ENCODE data around the gene SLC7A14.

SLC7A14 gene

DNA sequence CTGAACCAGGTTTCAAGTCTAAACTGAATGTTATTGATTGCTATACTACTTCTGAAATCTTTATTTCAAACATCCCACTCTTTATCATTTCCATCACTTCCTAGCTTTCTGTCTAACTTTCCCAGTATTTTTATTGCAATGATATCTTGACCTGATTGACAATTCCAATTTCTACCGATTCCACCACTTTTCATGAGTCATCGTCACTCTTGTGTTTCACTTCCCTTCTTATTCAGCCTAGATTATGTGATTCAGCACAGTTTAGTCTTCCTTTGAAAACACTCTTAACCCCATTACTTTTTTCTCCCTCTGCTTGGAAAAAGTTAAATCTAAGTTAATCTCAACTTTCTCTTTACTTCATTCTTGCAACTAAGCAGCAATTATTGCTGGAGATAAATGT is 62.6 kb downstream of the SLC7A14 start:
- Histone ChIP-seq H3K9ac (ENCODE audit: low read length) (no peak overlapping the region), H3K4me3 (ENCODE audit: low read length) (no peak overlapping the region), H3K4me1 (ENCODE audit: control insufficient read depth, low read depth, low read length) (no peaks in the 10 kb centered on the region), H3K27ac (ENCODE audit: low read depth, low read length) (no peak overlapping the region), H4K5ac (ENCODE audit: low read length) (no peak overlapping the region), H2AK5ac (ENCODE audit: low read length) (no peak overlapping the region), H3K23ac (ENCODE audit: low read length) (no peak overlapping the region), H2BK15ac (replicated peaks; ENCODE audit: low read depth) (no peak overlapping the region), H3K36me3 (ENCODE audit: control insufficient read depth, insufficient read depth, low read length) (no peaks in the 10 kb centered on the region), H3K79me1 (ENCODE audit: low read length) (no peaks in the 10 kb centered on the region), H3K27me3 (ENCODE audit: insufficient read depth, low read length, poor library complexity) (no peaks in the 10 kb centered on the region), H3K18ac (ENCODE audit: low read length) (no peak overlapping the region), H2BK5ac (ENCODE audit: low read length) (no peak overlapping the region), H2BK120ac (ENCODE audit: low read depth, low read length) (no peak overlapping the region), H3K4me2 (ENCODE audit: low read length) (no peak overlapping the region), H3K56ac (ENCODE audit: low read length) (no peak overlapping the region), H3K4ac (ENCODE audit: low read depth, low read length) (no peak overlapping the region), H3K79me2 (ENCODE audit: control insufficient read depth, insufficient read depth, low read length) (no peaks in the 10 kb centered on the region), H4K8ac (ENCODE audit: low read depth, low read length) (no peak overlapping the region)
- no CpG with 5 or more reads among the region's 2 CpGs for WGBS (ENCODE audit: extremely low coverage, insufficient coverage, low lambda C conversion rate)
- no peak for DNase-seq

DNA sequence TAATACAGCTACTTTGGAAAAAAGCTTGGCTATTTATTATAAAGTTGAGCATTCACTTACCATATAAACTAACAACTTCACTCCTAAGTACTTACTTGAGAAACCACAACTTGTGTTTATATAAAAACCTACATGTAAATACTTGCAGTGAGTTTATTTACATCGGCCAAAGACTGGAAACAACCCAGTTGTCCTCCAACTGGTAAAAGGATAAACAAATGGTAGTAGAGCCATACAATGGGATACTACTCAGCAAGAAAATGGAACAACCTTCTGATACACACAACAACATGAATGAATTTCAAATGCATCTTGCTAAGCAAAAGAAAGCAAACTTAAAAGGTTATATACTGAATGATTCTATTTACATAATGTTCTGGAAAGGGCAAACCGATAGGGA is 63.7 kb downstream of the SLC7A14 start:
- no CpG with 5 or more reads among the region's 2 CpGs for WGBS (ENCODE audit: extremely low coverage, insufficient coverage, low lambda C conversion rate)

DNA sequence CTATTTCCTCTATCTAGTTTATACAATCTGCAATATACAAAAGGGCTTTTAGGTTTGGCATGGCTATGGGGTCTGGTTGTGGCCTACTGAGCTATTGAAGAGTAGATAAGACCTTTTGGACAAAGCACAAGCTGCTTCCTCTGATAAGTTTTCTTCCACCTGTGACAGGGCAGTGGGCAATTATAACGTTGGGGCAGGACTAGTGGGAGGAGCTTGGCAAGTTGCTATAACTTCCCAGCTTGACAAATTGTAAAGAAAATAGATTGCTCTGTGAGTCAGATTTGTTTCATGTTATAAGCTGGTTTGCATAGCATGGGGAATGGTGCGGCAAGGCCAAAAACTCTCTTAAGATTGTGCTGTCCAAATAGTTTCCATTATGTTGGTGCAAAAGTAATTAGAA is 64.9 kb downstream of the SLC7A14 start:
- no peak for DNase-seq

More for the DNA sequence above, 63.7 kb downstream of the SLC7A14 start:
- Histone ChIP-seq H2BK120ac (ENCODE audit: low read depth, low read length) (no peak overlapping the region), H3K4me3 (ENCODE audit: low read length) (no peak overlapping the region), H4K5ac (ENCODE audit: low read length) (no peak overlapping the region), H3K79me1 (ENCODE audit: low read length) (no peaks in the 10 kb centered on the region), H3K23ac (ENCODE audit: low read length) (no peak overlapping the region), H3K27ac (ENCODE audit: low read depth, low read length) (no peak overlapping the region), H3K27me3 (ENCODE audit: insufficient read depth, low read length, poor library complexity) (no peaks in the 10 kb centered on the region), H3K9ac (ENCODE audit: low read length) (no peak overlapping the region), H2BK5ac (ENCODE audit: low read length) (no peak overlapping the region), H3K4ac (ENCODE audit: low read depth, low read length) (no peak overlapping the region), H3K56ac (ENCODE audit: low read length) (no peak overlapping the region), H3K36me3 (ENCODE audit: control insufficient read depth, insufficient read depth, low read length) (no peaks in the 10 kb centered on the region), H3K79me2 (ENCODE audit: control insufficient read depth, insufficient read depth, low read length) (no peaks in the 10 kb centered on the region), H2BK15ac (replicated peaks; ENCODE audit: low read depth) (no peak overlapping the region), H3K4me1 (ENCODE audit: control insufficient read depth, low read depth, low read length) (peaks cover 2% of the 10 kb centered on the region), H4K8ac (ENCODE audit: low read depth, low read length) (no peak overlapping the region), H2AK5ac (ENCODE audit: low read length) (no peak overlapping the region), H3K18ac (ENCODE audit: low read length) (no peak overlapping the region), H3K4me2 (ENCODE audit: low read length) (no peak overlapping the region)
- DNase-seq, result no peak

DNA sequence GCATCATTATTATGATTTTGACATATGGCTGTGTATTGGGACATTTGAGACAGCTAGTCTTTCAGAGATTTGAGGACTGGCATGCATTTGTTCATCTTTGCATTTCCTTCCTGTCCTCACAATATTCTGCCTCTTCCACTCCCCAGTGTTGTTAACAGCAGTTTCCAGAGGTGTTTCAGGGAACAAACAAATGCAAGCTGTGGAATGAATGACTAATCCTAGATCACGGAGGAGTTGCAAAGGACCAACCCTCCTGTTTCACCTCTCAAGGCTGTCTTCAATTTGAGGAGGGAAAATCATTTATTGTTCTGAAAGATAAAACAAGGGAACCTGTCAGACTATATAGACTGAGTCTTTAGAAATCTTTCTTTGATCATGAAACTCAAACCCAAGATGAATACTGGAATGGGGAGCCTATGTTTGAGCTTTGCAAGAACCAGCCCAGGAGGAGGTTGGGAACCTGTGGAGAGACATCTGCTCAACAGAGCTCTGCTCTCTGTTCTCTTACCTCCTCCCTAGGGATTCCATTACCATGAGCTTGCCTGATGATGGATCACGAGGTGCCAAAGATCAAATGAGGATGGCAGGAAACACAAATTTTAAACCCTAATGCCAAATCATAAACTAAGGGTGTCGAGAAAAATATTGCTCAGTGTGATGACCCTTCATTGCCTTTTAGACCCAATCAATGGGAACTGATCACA is 68.5 kb downstream of the SLC7A14 start:
- Histone ChIP-seq H3K4ac (ENCODE audit: low read depth, low read length) (no peak overlapping the region), H3K27me3 (ENCODE audit: insufficient read depth, low read length, poor library complexity) (no peaks in the 10 kb centered on the region), H2BK5ac (ENCODE audit: low read length) (no peak overlapping the region), H3K56ac (ENCODE audit: low read length) (no peak overlapping the region), H3K9ac (ENCODE audit: low read length) (no peak overlapping the region), H3K27ac (ENCODE audit: low read depth, low read length) (no peak overlapping the region), H3K36me3 (ENCODE audit: control insufficient read depth, insufficient read depth, low read length) (no peaks in the 10 kb centered on the region), H2AK5ac (ENCODE audit: low read length) (no peak overlapping the region), H2BK15ac (replicated peaks; ENCODE audit: low read depth) (no peak overlapping the region), H4K8ac (ENCODE audit: low read depth, low read length) (no peak overlapping the region), H2BK120ac (ENCODE audit: low read depth, low read length) (no peak overlapping the region), H3K18ac (ENCODE audit: low read length) (no peak overlapping the region), H3K4me1 (ENCODE audit: control insufficient read depth, low read depth, low read length) (peaks cover 2% of the 10 kb centered on the region), H3K79me1 (ENCODE audit: low read length) (no peaks in the 10 kb centered on the region), H4K5ac (ENCODE audit: low read length) (no peak overlapping the region), H3K79me2 (ENCODE audit: control insufficient read depth, insufficient read depth, low read length) (no peaks in the 10 kb centered on the region), H3K4me3 (ENCODE audit: low read length) (no peak overlapping the region), H3K4me2 (ENCODE audit: low read length) (no peak overlapping the region), H3K23ac (ENCODE audit: low read length) (no peak overlapping the region)
- DNase-seq, result peak; percentile 58
- WGBS (ENCODE audit: extremely low coverage, insufficient coverage, low lambda C conversion rate), result no CpG with 5 or more reads among the region's 3 CpGs

More for the DNA sequence above, 64.9 kb downstream of the SLC7A14 start:
- H2BK5ac ChIP-seq (ENCODE audit: low read length), result no peak overlapping the region
- H3K18ac ChIP-seq (ENCODE audit: low read length), result no peak overlapping the region
- no peak overlapping the region for H2BK120ac ChIP-seq (ENCODE audit: low read depth, low read length)
- no peak overlapping the region for H3K9ac ChIP-seq (ENCODE audit: low read length)
- H3K4me1 ChIP-seq (ENCODE audit: control insufficient read depth, low read depth, low read length), result peaks cover 2% of the 10 kb centered on the region
- H3K56ac ChIP-seq (ENCODE audit: low read length), result no peak overlapping the region
- no peak overlapping the region for H3K4me3 ChIP-seq (ENCODE audit: low read length)
- H4K5ac ChIP-seq (ENCODE audit: low read length), result no peak overlapping the region
- no peak overlapping the region for H3K27ac ChIP-seq (ENCODE audit: low read depth, low read length)
- WGBS (ENCODE audit: extremely low coverage, insufficient coverage, low lambda C conversion rate), result no CpG with 5 or more reads among the region's 2 CpGs
- no peak overlapping the region for H4K8ac ChIP-seq (ENCODE audit: low read depth, low read length)
- no peak overlapping the region for H3K4ac ChIP-seq (ENCODE audit: low read depth, low read length)
- H3K36me3 ChIP-seq (ENCODE audit: control insufficient read depth, insufficient read depth, low read length), result no peaks in the 10 kb centered on the region
- no peak overlapping the region for H3K23ac ChIP-seq (ENCODE audit: low read length)
- no peak overlapping the region for H3K4me2 ChIP-seq (ENCODE audit: low read length)
- H3K79me2 ChIP-seq (ENCODE audit: control insufficient read depth, insufficient read depth, low read length), result no peaks in the 10 kb centered on the region
- H2AK5ac ChIP-seq (ENCODE audit: low read length), result no peak overlapping the region
- no peak overlapping the region for H2BK15ac ChIP-seq (replicated peaks; ENCODE audit: low read depth)
- no peaks in the 10 kb centered on the region for H3K79me1 ChIP-seq (ENCODE audit: low read length)
- no peaks in the 10 kb centered on the region for H3K27me3 ChIP-seq (ENCODE audit: insufficient read depth, low read length, poor library complexity)

DNA sequence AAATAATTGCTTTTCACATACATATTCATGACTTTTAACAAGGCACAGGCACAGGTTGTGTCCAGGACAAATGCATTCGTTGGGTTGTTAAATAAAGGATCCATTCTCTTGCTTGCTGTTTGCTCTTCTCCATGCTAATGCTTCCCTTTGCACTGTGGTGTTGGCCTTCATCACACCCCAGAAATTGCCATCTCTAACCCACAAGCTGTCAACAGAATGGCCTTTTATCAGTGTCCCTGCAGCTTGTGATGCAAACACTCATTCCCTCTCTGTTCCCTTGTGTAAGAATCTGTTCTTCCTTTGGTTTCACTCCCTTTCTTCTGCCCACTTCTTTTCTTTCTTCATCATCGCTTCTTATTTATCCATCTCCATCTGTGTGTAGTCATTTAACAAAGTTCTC is 72.2 kb downstream of the SLC7A14 start:
- Histone ChIP-seq H3K79me2 (ENCODE audit: control insufficient read depth, insufficient read depth, low read length) (no peaks in the 10 kb centered on the region), H3K4me1 (ENCODE audit: control insufficient read depth, low read depth, low read length) (peaks cover 2% of the 10 kb centered on the region), H4K8ac (ENCODE audit: low read depth, low read length) (no peak overlapping the region), H2AK5ac (ENCODE audit: low read length) (no peak overlapping the region), H3K4ac (ENCODE audit: low read depth, low read length) (no peak overlapping the region), H3K23ac (ENCODE audit: low read length) (no peak overlapping the region), H3K18ac (ENCODE audit: low read length) (no peak overlapping the region), H3K36me3 (ENCODE audit: control insufficient read depth, insufficient read depth, low read length) (no peaks in the 10 kb centered on the region), H3K4me3 (ENCODE audit: low read length) (no peak overlapping the region), H2BK15ac (replicated peaks; ENCODE audit: low read depth) (no peak overlapping the region), H4K5ac (ENCODE audit: low read length) (no peak overlapping the region), H3K79me1 (ENCODE audit: low read length) (no peaks in the 10 kb centered on the region), H3K27ac (ENCODE audit: low read depth, low read length) (no peak overlapping the region), H3K9ac (ENCODE audit: low read length) (no peak overlapping the region), H3K4me2 (ENCODE audit: low read length) (no peak overlapping the region), H3K56ac (ENCODE audit: low read length) (no peak overlapping the region), H2BK120ac (ENCODE audit: low read depth, low read length) (no peak overlapping the region), H2BK5ac (ENCODE audit: low read length) (no peak overlapping the region), H3K27me3 (ENCODE audit: insufficient read depth, low read length, poor library complexity) (no peaks in the 10 kb centered on the region)
- DNase-seq, result no peak
- WGBS (ENCODE audit: extremely low coverage, insufficient coverage, low lambda C conversion rate), result no CpG with 5 or more reads among the region's 2 CpGs

DNA sequence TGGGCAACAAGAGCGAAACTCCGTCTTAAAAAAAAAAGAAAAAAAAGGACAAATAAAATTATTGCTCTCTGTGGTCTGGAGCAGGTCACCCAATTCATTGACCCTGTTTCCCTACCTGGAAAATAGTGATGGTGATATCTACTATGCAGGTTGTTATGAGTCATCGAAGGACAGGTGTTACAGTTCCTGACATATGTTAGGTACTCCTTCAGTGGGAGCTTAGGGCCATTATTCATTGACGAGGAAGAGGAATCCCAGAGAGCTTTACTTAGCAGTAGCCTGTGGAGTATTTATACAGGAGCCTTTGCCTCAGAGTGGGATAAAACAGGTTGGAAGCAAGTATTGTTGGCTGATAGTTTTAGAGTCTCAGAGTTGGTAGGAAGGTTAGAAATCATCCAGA is 74.5 kb downstream of the SLC7A14 start:
- H2BK5ac ChIP-seq (ENCODE audit: low read length), result no peak overlapping the region
- no peak overlapping the region for H3K4me2 ChIP-seq (ENCODE audit: low read length)
- no peak overlapping the region for H3K27ac ChIP-seq (ENCODE audit: low read depth, low read length)
- no peak overlapping the region for H3K23ac ChIP-seq (ENCODE audit: low read length)
- no peak overlapping the region for H3K9ac ChIP-seq (ENCODE audit: low read length)
- H3K18ac ChIP-seq (ENCODE audit: low read length), result no peak overlapping the region
- H3K4ac ChIP-seq (ENCODE audit: low read depth, low read length), result no peak overlapping the region
- H2AK5ac ChIP-seq (ENCODE audit: low read length), result no peak overlapping the region
- no peak overlapping the region for H4K8ac ChIP-seq (ENCODE audit: low read depth, low read length)
- WGBS (ENCODE audit: extremely low coverage, insufficient coverage, low lambda C conversion rate), result no CpG with 5 or more reads among the region's 4 CpGs
- no peak overlapping the region for H4K5ac ChIP-seq (ENCODE audit: low read length)
- H2BK15ac ChIP-seq (replicated peaks; ENCODE audit: low read depth), result no peak overlapping the region
- DNase-seq, result no peak
- no peaks in the 10 kb centered on the region for H3K36me3 ChIP-seq (ENCODE audit: control insufficient read depth, insufficient read depth, low read length)
- no peak overlapping the region for H3K4me3 ChIP-seq (ENCODE audit: low read length)
- no peaks in the 10 kb centered on the region for H3K27me3 ChIP-seq (ENCODE audit: insufficient read depth, low read length, poor library complexity)
- no peak overlapping the region for H3K56ac ChIP-seq (ENCODE audit: low read length)
- no peaks in the 10 kb centered on the region for H3K4me1 ChIP-seq (ENCODE audit: control insufficient read depth, low read depth, low read length)
- H3K79me2 ChIP-seq (ENCODE audit: control insufficient read depth, insufficient read depth, low read length), result no peaks in the 10 kb centered on the region
- H3K79me1 ChIP-seq (ENCODE audit: low read length), result no peaks in the 10 kb centered on the region
- H2BK120ac ChIP-seq (ENCODE audit: low read depth, low read length), result no peak overlapping the region
